GM04503 (cell line): ENCODE measurements around the gene TTC32.

Experiments used
- DNase-seq: peaks from one replicate; pipeline ENCODE4 v3.0.0-alpha.2; 2012; ENCODE audit warnings: low read depth

The TTC32 gene

DNA sequence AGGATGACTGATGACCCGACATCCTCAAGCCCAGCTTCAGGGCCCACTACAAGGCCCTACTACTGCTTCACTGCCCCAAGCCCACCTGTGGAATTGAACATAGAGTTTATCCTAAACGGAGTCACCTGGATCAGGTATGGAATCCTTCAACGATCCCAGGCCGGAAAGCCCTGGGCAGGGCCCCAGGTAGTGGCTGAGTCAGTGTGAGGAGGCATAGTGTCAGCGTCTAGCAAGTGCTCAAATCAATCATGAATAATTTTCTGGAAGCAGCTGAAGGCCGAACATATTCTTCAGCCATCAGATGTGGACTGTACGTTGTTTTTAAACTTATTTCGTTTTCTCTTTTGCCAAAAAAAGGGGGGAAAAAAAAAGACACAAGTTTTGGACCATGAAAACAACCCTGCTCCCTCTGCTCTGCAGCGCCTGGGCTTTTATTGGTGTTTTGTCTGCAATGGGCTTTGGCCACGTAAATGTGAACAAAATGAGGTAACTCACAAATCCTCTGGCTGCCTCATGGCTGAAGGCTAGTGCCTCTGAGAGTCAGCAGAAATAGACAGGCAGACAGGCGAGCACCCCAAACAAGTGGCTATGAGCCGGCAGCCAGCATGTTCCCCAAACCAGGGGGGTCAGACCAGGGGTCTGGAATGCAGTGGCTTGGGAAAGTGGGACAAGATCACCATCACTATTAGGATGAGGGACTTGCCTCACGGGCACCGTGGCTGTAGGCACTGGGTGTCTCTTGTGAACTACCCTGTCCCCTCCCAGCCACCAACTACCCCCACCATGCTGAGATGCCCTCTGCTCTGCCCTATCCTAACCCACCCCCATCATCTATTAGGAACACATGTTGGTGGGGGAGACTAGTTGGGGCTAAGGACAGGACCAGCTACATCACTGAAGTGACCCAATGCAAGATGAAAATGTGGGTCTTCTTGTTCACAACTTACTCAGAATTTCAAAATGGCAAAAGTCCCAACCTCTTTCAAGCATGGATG is 51.4 kb downstream of the TTC32 start:
- DNase-seq, result no peak

DNA sequence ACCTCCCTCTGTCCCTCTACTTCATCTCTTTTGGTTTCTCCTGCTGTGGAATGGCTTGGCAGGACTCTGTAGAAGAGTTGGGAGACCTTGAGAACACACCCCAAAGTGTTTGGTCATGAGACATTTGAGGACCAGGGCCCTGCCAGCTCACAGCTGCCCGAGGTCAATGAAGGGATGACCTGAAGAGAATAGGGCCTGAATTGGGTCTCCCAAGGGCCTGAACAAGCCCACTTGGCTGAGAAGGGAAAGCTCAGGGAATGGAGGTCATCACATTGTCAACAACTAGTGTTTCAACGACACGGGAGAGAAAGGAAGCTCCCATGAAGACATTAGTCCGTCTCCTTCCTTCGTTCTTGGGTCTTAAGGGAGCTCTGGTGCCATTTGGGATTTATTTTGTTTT is 52.8 kb downstream of the TTC32 start:
- no peak for DNase-seq

DNA sequence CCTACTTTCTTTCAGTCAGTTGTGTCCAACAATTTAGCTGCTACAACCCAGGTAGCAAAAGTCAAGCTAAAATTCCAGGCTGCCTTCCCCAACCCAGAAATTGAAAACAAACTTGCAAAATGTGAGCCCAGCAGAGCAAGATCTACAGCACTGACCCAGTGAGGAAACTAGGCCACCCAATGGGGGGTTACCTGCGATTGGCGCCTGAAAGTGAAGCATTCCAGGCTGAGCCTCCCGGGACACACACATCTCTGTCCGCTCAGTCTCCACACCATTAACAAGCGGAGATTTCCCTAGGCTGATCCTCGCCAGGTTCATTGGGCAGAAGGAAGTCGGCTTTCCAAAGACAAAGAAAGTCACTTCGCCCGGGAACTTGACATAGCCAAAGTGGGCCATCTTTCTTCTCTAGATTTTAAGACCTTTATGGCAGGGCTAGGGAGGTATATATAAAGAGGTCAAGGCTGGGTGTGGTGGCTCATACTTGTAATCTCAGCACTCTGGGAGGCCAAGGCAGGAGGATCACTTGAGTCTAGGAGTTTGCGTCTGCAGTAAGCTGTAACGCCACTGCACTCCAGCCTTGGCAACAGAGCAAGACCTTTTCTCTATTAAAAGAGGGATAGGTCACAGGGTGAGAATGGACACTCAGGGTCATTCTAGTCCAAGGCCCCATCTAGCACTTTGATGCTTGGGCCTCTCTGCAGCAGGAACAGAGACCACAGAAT is 53.6 kb downstream of the TTC32 start:
- no peak for DNase-seq

DNA sequence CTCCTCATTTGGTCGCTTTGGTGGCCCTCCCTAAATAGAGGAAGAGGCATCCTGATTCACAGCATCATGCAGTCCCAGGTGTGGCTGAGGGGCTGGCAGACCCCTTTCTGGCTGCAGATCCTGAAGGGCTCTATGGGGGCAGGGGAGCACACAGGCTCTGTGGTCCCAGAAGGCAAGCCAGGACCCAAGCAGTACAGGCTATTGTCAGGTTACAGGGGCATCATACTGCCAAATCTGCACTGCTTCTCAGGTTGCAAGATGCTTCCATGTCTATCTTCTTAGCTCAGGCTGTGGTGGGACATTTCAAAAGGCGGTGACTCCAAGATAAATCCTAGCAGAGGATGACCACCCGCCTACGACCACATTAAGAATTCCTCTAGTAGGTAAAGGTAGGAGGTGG is 54.3 kb downstream of the TTC32 start:
- DNase-seq, result no peak
